Cerebellar nuclear complex (tissue), 1 donor: Measurements from ENCODE around the gene SUDS3.
A peak's percentile ranks its signal among the peaks of the same experiment; 100 is the strongest.

ENCODE experiments used
- DNase-seq, 2 experiments: peaks; one replicate each; lab custom pipeline; 2025; lab: John Stamatoyannopoulos, UW

SUDS3 gene

GRCh38 chr12:118356809-118357256, 19.5 kb upstream of the SUDS3 start:
- DNase-seq = no peak

- DNase-seq = no peak
These were observed 18.9 kb upstream of the SUDS3 start for GRCh38 chr12:118357257-118358007.

- DNase-seq = no peak
These were observed 18.4 kb upstream of the SUDS3 start for GRCh38 chr12:118358008-118358359.

- DNase-seq = no peak
These were observed 17.5 kb upstream of the SUDS3 start for GRCh38 chr12:118358612-118359540.

- DNase-seq = no peak
These were observed 16.8 kb upstream of the SUDS3 start for GRCh38 chr12:118359541-118359915.

GRCh38 chr12:118361092-118361404, 15.3 kb upstream of the SUDS3 start:
- no peak for DNase-seq

- no peak for DNase-seq
These were observed 14.5 kb upstream of the SUDS3 start for GRCh38 chr12:118361889-118362288.

- no peak for DNase-seq
These were observed 7.5 kb upstream of the SUDS3 start for GRCh38 chr12:118368821-118369220.

GRCh38 chr12:118370601-118371000, 5.8 kb upstream of the SUDS3 start:
- DNase-seq = no peak

GRCh38 chr12:118371321-118372282, 4.8 kb upstream of the SUDS3 start:
- no peak for DNase-seq

- peak; percentile 87 to 91 for DNase-seq
These were observed 3.5 kb upstream of the SUDS3 start, which contains the start of gene TAOK3 for GRCh38 chr12:118372541-118373495. TAOK3 (minus strand) TSS chr12:118372907; CDS start chr12:118255567, 117,340 bp downstream.

GRCh38 chr12:118373616-118374015, 2.7 kb upstream of the SUDS3 start:
- DNase-seq = no peak

GRCh38 chr12:118374126-118374725, 2.1 kb upstream of the SUDS3 start:
- no peak for DNase-seq

GRCh38 chr12:118374909-118375308, 1.4 kb upstream of the SUDS3 start:
- no peak for DNase-seq

- DNase-seq = no peak
These were observed 1.0 kb upstream of the SUDS3 start for GRCh38 chr12:118375348-118375747.

- no peak for DNase-seq
These were observed 897 bp downstream of the SUDS3 start for GRCh38 chr12:118377021-118377883.

- no peak for DNase-seq
These were observed 1.6 kb downstream of the SUDS3 start for GRCh38 chr12:118377884-118378470.

- DNase-seq = no peak
These were observed 15.1 kb downstream of the SUDS3 start for GRCh38 chr12:118391424-118391823.

- DNase-seq = peak in 1 of 2 experiments; percentile 49
These were observed 15.5 kb downstream of the SUDS3 start for GRCh38 chr12:118391836-118392235.
